Body of pancreas (tissue), 4 donors: Measurements from ENCODE around the gene AGO3. TPM values are rescaled to one million over a fixed set of nuclear protein-coding genes. Genes with fewer than 3 reads are reported as not detected.
"Not testable (repeated sequence)": the region's sequence is repeated elsewhere in the genome, so short reads cannot be mapped to it uniquely, and the experiment has no call there.

Source experiments
- ATAC-seq: fragments of 150-250 bp; one replicate; pipeline ENCODE4 v1.9.1; 2016
- DNase-seq, 4 donors: peaks; one replicate each; pipeline ENCODE4 v3.0.0-alpha.2; 2019
- H3K27ac ChIP-seq, 4 donors: fragments of 200-600 bp; sonication (generic); 1 replicate in 3 of 4; 2 replicates in 1 of 4; pipeline versions ENCODE4 v1.5.1 to v1.6.1; 2016 to 2019; ENCODE audit warnings: mild to moderate bottlenecking in 1 of 4, mixed read lengths in 1 of 4, moderate library complexity in 1 of 4
- H3K27me3 ChIP-seq, 2 donors: fragments of 200-600 bp; sonication (generic); one replicate each; pipeline ENCODE4 v1.6.0; 2016; ENCODE audit warnings: mild to moderate bottlenecking in 1 of 2
- H3K36me3 ChIP-seq, 2 donors: fragments of 200-600 bp; sonication (generic); replicated peaks in 1 of 2; 2 replicates each; pipeline ENCODE4 v1.5.1; 2016; ENCODE audit warnings: low read depth in 2 of 2; ENCODE audit not compliant: insufficient read depth in 1 of 2
- H3K4me1 ChIP-seq: fragments of 200-600 bp; sonication (generic); one replicate; pipeline ENCODE4 v1.6.0; 2016
- H3K4me3 ChIP-seq, 2 donors: fragments of 200-600 bp; sonication (generic); 1 replicate in 1 of 2; 2 replicates in 1 of 2; pipeline ENCODE4 v1.5.1; 2016 to 2019
- H3K9me3 ChIP-seq, 3 donors: fragments of 200-600 bp; sonication (generic); 1 replicate in 2 of 3; 2 replicates in 1 of 3; pipeline ENCODE4 v1.5.1; 2016
- POLR2A ChIP-seq, 3 donors: fragments of 450-650 bp; IDR thresholded peaks; one replicate each; pipeline ENCODE4 v1.6.1; 2016; ENCODE audit warnings: antibody characterized with exemption in 3 of 3, mild to moderate bottlenecking in 2 of 3
- WGBS, 2 donors: methylation state at CpG; one replicate each; pipeline ENCODE4 v1.1.5; 2017; 5-methylcytosine and 5-hydroxymethylcytosine counted together
- intact Hi-C: fragments of 100-400 bp; cut with DNase I; formaldehyde crosslinking; loops from one replicate; pipeline ENCODE4 v1.15.1; 2023
- total RNA-seq, 2 donors: library from RNA; depleted of rRNA; stranded (reverse); fragments of >200 nt; gene quantifications; one replicate each; pipeline ENCODE4 v1.1.0, GENCODE V29; 2016
- TF ChIP-seq, protein P1 (sequence below), 7 experiments: fragments of 450-650 bp in 4 of 7; fragments of 200-600 bp in 3 of 7; sonication (generic) in 3 of 7; IDR thresholded peaks; one replicate each; pipeline ENCODE4 v1.5.1; 2016 to 2019; ENCODE audit warnings: antibody characterized with exemption in 7 of 7

Gene AGO3
- total RNA-seq, 2 donors from 2014 or later = 10.9 to 12.2 TPM

DNA sequence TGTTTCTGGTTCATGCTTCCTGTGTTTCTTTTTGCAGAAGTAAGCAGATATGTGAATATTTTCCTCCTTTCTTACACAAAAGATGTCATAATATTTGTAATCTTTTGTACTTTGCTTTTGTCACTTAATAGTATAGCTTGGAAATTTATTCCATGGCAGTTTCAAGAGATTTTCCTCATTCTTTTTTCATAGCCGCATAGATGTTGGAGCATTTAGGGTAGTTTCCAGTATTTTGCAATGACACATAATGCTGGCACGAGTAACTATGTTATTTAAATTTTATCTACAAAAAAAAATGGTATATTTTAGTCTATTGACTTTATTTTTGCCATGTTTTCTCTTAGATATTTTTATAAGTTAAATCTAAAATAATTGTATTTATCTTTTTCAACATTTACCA lies 40.7 kb downstream of the AGO3 start:
- H3K27me3 ChIP-seq = no peaks in the 10 kb centered on the region
- WGBS, 2 donors = 89 to 92% methylated on average over 2 of the region's 2 CpGs
- intact Hi-C loops = no loop called here
- ATAC-seq (no peak), DNase-seq (no peak)
- H3K27ac ChIP-seq = no peak overlapping the region
- no peak for TF ChIP-seq POLR2A (IDR thresholded peaks at IDR 0.05)
- TF ChIP-seq, protein P1, sequence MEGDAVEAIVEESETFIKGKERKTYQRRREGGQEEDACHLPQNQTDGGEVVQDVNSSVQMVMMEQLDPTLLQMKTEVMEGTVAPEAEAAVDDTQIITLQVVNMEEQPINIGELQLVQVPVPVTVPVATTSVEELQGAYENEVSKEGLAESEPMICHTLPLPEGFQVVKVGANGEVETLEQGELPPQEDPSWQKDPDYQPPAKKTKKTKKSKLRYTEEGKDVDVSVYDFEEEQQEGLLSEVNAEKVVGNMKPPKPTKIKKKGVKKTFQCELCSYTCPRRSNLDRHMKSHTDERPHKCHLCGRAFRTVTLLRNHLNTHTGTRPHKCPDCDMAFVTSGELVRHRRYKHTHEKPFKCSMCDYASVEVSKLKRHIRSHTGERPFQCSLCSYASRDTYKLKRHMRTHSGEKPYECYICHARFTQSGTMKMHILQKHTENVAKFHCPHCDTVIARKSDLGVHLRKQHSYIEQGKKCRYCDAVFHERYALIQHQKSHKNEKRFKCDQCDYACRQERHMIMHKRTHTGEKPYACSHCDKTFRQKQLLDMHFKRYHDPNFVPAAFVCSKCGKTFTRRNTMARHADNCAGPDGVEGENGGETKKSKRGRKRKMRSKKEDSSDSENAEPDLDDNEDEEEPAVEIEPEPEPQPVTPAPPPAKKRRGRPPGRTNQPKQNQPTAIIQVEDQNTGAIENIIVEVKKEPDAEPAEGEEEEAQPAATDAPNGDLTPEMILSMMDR (IDR thresholded peaks at IDR 0.05) = no peak
- no peak overlapping the region for H3K4me3 ChIP-seq
- H3K36me3 ChIP-seq = peaks cover 5 to 9% of the 10 kb centered on the region in 2 donors
- no peaks in the 10 kb centered on the region for H3K4me1 ChIP-seq
- no peaks in the 10 kb centered on the region for H3K9me3 ChIP-seq

DNA sequence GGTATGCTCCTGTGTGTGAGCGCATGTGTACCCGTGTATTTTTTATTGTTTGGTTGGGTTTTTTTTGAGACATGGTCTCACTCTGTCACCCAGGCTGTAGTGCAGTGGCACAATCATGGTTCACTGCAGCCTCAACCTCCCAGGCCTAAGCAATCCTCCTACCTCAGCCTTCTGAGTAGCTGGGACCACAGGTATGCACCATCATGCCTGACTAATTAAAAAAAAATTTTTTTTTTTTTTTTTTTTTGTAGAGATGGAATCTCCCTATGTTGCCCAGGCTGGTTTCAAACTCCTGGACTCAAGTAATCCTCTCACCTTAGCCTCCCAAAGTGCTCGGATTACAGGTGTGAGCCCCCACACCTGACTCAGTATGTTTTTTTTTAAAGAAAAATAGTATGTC lies 41.7 kb downstream of the AGO3 start:
- DNase-seq, H3K4me3 ChIP-seq, H3K27ac ChIP-seq, intact Hi-C loops, H3K9me3 ChIP-seq, H3K27me3 ChIP-seq, H3K4me1 ChIP-seq, ATAC-seq, H3K36me3 ChIP-seq: not testable (repeated sequence)
- 93% methylated on average over 3 of the region's 3 CpGs for WGBS, 2 donors

DNA sequence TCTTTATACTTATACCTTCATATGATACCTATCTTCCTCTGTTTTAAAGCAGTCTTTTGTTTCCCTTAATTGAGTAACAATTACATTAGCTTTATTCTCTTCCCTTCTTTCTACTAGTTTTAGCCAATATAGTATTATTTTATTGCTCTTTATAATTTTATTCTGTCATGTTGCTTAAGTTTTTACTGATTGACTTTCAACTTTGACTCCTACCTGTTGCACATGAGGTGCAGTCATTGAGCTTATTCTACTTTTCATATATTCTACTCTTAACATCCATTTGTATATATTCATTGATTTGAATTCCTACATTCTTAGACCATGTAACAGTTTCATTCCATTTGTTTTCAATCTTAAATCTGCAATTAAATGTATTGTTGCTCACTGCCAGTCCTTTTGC lies 49.2 kb downstream of the AGO3 start:
- Histone ChIP-seq H3K4me3 (no peak overlapping the region), H3K9me3 (no peaks in the 10 kb centered on the region), H3K4me1 (no peaks in the 10 kb centered on the region), H3K27me3 (no peaks in the 10 kb centered on the region), H3K27ac (no peak overlapping the region), H3K36me3 (peaks cover 0 to 5% of the 10 kb centered on the region in 2 donors)
- intact Hi-C loops = no loop called here
- no peak for TF ChIP-seq POLR2A (IDR thresholded peaks at IDR 0.05)
- TF ChIP-seq, protein P1 (IDR thresholded peaks at IDR 0.05) = no peak
- ATAC-seq = no peak
- DNase-seq = no peak

DNA sequence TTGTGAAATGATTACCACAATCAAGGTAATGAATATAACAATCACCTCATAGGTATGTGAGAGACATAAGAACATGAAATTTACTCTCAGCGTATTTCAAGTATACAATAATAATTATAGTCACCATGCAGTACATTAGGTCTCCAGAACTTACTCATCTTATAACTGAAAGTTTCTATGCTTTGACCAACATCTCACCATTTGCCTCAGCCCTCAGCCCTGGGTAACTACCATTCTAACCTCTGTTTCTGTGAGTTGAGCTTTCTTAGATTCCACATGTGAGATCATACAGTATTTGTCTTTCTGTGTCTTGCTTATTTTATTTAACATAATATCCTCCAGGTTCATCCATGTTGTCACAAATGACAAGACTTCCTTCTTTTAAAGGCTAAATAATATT lies 57.3 kb downstream of the AGO3 start:
- TF ChIP-seq, protein P1 (IDR thresholded peaks at IDR 0.05) = no peak
- TF ChIP-seq POLR2A (IDR thresholded peaks at IDR 0.05) = no peak
- WGBS, 2 donors = 93 to 100% methylated on average over 1 of the region's 1 CpG
- intact Hi-C loops = no loop called here

DNA sequence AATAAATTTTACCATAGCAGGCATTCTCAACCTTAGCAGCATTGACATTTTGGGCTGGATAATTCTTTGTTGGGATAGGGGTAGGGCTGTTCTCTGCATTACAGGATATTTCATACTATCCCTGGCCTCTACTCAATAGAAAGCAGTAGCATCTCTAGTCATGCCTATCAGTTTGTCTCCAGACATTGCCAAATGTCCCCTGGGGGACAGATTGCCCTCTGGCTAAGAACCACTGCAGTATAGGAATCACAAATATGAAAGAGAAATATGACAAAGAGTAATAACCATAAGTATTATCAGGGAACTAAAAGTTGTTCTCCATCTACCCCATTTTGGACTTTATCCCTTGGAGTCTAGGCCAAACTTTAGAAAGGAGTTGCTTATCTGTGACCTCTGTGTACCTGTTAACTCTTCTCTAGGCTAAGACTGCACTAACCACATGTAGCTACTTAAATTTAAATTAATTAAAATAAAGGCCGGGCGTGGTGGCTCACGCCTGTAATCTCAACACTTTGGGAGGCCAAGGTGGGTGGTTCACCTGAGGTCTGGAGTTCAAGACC lies 76.1 kb downstream of the AGO3 start:
- intact Hi-C loops = no loop called here
- no peaks in the 10 kb centered on the region for H3K27me3 ChIP-seq
- WGBS, 2 donors = 96% methylated on average over 3 of the region's 3 CpGs
- H3K4me1 ChIP-seq = no peaks in the 10 kb centered on the region
- ATAC-seq (no peak), DNase-seq (no peak)
- no peak overlapping the region for H3K4me3 ChIP-seq
- no peak overlapping the region for H3K27ac ChIP-seq
- no peaks in the 10 kb centered on the region for H3K36me3 ChIP-seq
- TF ChIP-seq, protein P1 (IDR thresholded peaks at IDR 0.05) = no peak
- no peak for TF ChIP-seq POLR2A (IDR thresholded peaks at IDR 0.05)
- no peaks in the 10 kb centered on the region for H3K9me3 ChIP-seq

More for the DNA sequence above, 57.3 kb downstream of the AGO3 start:
- DNase-seq = no peak
- no peaks in the 10 kb centered on the region for H3K9me3 ChIP-seq
- no peaks in the 10 kb centered on the region for H3K27me3 ChIP-seq
- H3K36me3 ChIP-seq = peaks cover 0 to 3% of the 10 kb centered on the region in 2 donors
- H3K4me3 ChIP-seq = no peak overlapping the region
- no peaks in the 10 kb centered on the region for H3K4me1 ChIP-seq
- H3K27ac ChIP-seq = no peak overlapping the region
- ATAC-seq = no peak
